HG02763 (cell line): Measurements from ENCODE around the gene PRRG2.

ENCODE experiments used
- ATAC-seq: cut with Tn5 transposase; IDR thresholded peaks from one replicate; pipeline ENCODE4 v1.9.1; 2021; ENCODE audit warnings: mild to moderate bottlenecking, moderate library complexity; ENCODE audit not compliant: unreplicated experiment

The PRRG2 gene

DNA sequence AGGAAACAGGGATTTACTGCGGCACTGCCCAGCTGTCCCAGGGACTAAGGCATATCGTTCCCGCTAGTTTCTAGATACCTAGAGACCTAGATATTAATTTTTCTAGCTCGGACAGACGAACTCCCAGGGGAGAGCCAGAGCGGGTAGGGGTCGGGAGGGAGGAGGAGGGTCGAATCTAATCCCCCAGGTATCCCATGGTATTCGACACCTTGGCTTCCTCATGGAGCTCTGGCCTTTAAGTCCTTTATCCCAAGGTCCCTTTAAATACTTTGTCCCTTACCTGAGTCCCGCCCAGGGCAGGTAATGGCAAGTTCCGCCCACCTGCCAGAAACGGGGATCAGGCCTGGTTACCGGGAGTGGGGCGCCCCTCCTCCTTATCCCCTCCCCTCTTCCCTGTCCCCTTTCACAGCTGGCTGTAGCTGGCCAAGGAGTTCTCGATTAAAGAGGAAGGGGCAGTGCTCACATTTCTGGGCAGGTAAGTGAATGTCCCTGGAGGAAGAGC is at the start of gene PRRG2:
Gene PRRG2 (plus strand): TSS at position 310 of the 502 bp plus-strand sequence. CDS start 1,904 bp downstream, outside the sequence.
- ATAC-seq = no peak

DNA sequence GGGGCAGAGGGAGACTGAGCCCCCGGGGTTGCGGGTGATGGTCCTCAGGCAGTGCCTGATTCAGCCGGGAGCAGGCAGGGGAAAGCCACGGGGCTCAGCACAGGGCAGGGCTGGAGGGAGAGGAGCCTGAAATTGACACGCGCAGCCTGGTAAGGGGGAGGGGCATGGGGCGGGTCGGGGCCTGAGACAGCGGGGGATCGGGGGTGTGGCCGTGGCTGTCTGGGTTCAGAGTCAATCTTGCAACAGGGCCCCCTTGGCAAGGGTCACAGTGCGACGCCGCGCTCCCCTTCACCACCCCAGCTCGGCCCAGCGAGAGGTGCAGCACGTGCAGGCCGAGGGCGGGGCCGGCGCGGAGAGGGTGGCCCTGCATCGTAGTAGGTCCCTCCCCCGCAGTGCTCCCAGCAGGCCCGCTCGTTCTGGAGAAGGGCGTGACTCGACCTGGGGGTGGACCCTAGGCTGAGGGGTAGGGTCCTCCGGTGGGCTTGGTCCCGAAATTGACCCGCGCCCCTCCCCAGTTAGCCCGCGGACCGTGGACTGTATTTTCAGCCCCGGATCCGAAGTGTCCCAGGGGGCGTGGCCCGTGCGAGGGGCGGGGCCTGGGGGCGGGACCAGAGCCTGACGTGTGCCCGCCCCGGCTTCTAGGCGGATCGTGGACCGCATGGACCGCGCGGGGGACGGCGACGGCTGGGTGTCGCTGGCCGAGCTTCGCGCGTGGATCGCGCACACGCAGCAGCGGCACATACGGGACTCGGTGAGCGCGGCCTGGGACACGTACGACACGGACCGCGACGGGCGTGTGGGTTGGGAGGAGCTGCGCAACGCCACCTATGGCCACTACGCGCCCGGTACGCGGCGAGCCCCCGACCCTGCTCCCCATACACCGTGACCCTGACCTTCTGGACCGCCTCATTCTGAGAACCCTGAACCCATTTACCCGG is 47.3 kb upstream of the PRRG2 start:
- peak; percentile 69 for ATAC-seq

DNA sequence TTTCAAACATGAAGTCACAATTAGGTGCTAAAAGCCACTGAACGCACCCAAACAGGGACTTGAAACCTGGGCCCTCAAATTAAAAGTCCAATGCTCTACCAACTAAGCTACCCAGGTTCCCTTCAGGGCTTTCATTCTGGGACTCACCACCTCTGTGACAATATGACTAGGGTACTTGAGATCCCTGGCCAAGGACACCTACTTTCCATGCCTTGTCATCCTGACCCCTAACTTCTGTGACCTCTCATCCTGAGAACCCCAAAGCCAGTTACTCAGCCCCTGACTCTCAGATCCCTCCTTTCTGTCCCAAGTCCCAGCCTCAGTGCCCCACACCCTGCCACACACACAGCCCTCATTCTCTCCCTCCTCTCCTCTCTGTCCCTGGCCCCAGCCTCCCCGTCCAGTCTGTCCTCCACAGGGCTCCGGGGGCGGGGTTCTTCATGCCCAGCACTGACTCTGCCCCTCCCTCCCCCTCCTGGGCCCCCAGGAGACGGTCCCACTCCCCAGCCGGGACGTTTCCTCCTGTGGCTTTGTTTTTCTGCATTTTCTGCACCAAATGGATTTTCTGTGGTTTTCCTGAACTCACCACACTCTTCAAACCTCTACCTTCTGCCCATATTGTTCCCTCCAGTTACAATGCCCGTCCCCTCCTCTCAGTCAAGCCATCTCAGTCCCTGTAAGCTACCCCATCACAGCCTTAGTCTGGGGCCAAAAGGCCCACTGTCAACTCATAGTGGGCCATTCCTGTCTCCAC is 46.3 kb upstream of the PRRG2 start:
- no peak for ATAC-seq

GRCh38 chr19:49536921-49537462 is 44.1 kb upstream of the PRRG2 start:
- no peak for ATAC-seq

DNA sequence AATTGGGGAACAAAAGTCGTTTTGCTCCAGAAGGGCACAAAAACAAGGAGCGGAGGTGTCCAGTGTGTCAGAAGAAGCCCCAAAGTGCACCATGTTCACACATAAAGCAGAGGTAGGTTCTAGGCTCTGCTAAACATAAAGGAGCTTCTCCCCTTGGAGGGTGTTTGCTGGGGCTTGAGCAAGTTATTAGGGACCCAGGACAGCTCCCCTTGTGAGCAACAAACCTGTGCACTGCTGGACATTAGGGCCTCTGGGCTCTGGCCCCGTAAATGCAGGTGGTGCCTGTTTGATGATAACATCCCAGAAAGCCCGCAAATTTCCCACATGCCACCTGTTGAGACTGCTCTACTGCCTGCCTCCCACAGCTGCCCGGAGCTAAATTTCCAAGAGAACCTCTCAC is 42.5 kb upstream of the PRRG2 start:
- ATAC-seq = no peak

- ATAC-seq = no peak
These were observed 41.7 kb upstream of the PRRG2 start for GRCh38 chr19:49539192-49539952.

GRCh38 chr19:49541914-49542313 is 39.2 kb upstream of the PRRG2 start:
- ATAC-seq = no peak

- no peak for ATAC-seq
These were observed 38.7 kb upstream of the PRRG2 start for GRCh38 chr19:49542446-49542845.

DNA sequence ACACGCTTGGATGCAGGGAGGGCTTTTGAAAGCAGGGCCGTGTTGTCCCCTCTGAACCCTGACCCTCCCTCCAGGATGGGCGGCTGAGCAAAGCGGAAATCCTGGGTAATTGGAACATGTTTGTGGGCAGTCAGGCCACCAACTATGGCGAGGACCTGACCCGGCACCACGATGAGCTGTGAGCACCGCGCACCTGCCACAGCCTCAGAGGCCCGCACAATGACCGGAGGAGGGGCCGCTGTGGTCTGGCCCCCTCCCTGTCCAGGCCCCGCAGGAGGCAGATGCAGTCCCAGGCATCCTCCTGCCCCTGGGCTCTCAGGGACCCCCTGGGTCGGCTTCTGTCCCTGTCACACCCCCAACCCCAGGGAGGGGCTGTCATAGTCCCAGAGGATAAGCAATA is 38.1 kb upstream of the PRRG2 start:
- no peak for ATAC-seq

DNA sequence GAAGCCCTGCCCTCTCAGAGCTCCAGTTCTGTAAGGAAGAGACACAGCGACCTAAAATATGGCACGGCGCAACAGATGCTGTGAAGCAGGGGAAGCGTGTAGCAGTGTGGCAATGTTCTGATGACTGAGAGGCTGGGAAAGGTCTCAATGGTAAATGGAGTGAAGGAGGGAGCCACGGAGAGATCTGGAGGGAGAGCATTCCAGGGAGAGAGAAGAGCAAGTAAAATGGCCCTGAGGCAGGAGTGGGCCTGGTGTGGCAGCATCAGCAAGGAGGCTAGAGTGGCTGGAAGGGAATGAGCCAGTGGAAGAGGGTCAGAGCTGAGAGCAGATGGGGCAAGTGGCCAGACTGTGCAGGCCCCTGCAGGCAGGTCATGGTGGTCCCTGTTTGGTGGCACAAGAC is 37.0 kb upstream of the PRRG2 start:
- no peak for ATAC-seq

DNA sequence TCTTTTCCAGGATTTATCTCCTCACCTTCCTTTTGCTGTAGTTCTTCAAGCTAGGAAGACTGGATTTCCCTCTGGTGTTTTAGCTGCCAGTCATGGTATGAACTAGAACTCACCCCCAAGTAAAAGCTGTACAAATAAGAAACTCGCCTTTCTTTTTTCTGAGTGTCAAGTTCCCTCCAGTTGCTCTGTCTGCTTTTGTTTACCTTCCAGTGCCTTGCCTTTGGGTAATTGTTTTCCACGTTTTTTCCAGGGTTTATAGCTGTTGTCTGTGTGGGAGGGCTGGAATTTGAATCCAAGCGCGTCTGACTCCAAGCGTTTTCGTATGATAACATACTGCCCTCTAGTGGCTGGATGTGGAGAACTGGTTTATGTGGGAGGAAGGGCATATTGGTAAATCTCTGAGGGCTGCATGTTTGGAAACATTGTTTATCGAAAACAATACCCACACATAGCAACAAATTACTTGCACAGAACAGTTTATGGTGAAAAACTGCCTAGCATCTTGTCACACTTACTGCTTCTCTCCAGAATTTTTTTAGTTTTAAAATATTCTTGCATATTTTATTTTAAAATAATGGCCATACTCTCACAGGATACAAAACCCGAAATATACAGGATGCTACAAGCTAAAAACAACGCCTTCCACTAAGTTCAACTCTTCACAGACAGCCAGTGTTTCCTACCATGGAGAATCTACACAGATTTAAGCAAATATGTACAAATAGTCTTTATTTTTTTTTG is 34.1 kb upstream of the PRRG2 start:
- ATAC-seq = no peak

DNA sequence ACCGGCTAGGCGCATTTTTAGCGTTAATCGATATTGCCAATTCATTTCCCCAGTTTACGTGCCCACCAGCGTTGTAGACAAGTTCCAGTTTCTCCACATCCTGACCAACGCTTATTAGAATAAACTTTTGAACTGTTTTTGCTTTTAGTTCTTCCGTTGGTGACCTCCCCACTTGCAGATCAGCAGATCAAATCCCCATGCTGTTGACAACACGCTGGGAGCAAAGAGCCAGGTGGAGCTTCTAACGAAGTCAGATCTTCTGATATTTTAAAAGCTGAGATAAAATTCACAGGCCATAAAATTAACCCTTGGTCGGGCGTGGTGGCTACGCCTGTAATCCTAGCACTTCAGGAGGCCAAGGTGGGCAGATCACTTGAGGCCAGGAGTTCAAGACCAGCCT is 32.1 kb upstream of the PRRG2 start:
- ATAC-seq = no peak

DNA sequence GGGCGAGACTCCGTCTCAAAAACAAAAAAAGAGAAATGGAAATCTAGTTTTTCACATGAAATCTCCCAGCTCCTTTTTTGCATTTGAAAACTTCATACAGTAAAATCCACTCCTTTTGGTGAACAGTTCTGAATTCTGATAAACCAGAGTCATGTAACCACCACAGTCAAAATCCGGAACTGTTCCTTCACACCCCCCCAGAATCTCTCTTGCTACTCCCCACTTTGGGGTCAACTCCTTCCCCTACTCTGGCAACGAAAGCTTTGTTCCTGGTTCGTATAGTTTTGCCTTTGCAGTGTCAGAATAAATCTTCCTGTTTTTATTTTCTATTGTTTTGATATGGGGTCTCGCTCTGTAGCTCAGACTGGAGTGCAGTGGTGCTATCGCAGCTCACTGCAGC is 29.6 kb upstream of the PRRG2 start:
- no peak for ATAC-seq

DNA sequence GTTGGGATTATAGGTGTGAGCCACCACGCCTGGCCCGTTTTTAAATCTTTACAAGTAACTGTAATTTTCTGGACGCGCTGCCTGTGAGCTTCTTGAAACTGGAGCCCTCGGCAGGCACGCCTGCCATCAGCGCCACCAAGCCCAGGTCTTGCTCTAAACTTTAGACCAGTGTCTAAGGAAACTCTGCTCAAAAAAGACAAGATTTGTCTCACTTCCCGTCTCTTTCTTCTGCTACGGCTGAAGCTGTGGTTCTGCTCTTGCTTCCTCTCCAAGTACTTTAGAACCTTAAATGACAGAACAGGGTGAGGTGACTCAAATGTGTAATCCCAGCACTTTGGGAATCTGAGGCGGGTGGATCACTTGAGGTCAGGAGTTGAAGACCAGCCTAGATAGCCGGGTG is 28.4 kb upstream of the PRRG2 start:
- no peak for ATAC-seq

DNA sequence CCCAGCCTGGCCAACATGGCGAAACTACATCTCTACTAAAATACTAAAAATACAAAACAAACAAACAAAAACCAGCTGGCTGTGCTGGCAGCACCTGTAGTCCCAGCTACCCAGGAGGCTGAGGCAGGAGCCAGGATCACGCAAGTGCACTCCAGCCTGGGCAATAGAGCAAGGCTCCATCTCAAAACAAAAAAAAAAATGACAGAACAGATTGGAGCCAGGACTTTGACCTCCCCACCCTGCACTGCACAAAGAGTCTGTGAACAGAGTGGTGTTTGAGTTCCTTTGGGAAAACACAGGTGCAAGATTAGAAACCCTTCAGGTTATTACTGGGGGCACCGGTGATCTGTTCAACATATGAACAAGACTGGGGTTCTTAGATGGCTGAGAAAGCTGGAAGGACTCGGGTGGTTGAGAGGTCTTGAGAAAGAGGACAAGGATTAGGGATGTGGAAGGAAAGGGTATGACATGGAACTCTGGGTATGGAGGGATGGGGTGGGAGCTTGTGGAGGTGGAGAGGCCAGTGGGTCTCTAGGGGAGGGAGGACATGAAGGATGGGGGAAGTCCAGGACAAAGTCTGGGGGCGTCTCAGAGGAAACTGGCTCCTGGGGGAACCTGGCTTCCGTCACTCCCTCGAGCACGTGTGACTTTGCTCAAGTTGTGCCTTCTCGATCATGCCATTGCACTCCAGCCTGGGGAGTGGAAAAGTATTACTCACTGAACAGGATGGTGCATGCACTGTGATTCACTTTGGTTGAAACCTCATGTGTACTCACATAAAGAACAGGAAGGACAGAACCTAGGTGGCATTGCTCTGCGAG is 27.5 kb upstream of the PRRG2 start:
- ATAC-seq = no peak

DNA sequence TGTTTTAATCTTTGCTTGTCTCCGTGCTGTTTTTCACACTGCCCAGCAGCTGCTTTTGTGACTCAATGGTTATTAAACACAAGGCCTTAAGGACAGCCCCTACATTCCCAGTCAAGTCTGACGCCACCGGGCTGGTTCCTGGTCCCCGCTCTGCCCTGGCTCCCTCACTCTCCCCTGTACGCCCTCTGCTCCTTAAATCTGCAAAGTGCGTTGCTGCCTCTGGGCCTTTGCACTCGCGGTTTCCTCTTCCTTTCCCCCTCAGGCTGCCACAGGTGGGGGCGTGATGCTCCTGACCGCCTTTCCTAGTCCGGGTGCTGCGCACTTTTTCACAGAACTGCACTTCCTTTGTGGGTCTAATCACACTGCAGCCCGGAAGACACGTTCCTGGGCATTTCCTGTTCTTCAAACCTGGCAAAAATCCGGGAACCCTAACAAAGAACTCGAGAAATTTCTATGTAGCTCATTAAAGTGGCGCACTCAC is 26.4 kb upstream of the PRRG2 start:
- no peak for ATAC-seq

DNA sequence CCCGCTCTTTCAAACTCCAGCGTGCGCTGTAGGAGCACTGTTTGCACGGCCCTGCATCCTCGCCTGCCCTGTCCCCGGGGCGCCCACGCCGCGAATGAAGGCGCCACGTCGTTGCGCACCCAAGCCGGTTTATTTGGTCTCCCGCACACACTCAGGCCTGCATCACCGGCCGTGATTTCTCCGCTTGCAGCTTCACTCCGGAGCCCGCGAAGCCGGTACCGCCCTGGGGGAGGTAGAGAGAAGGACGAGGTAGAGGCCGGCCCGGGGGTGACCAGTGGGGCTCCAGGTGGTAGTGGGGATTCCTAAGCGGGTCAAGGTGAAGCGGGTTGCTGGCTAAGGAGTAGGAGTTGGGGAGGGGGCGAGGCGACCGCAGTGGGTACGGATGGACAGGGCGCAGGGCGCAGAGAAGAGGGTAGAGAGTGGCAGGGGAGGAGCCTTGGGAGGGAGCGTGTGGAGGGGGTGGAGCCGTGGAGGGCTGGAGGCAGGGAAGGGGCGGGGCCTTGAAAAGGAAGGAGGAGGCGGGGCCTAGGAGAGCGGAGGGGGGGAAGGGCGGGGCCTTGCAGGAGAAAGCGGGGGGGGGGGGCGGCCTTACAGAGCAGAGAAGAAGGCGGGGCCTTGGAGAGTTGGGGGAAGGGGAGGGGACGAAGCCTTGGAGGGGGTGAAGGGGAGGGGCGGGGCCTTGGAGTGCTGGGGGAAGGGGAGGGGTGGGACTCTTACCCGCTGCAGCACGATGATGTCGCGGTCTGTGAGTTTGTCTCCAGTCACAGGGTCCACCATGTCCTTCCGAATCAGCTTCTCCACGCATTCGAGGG is 25.3 kb upstream of the PRRG2 start:
- no peak for ATAC-seq
